Activated CD8-positive, alpha-beta memory T cell treated with anti-CD3 and anti-CD28 coated beads for 48 hours (primary cell): ENCODE results near the gene PLEKHF1.

Source experiments
- DNase-seq, 3 experiments: peaks; one replicate each; pipeline ENCODE4 v3.0.0-alpha.2; 2020; ENCODE audit warnings: low read depth in 2 of 3, low spot score in 2 of 3

The PLEKHF1 gene

GRCh38 chr19:29724746-29725145, 59.5 kb downstream of the PLEKHF1 start:
- DNase-seq, result no peak
